Measurements from ENCODE around the gene HTT. TPM values are rescaled to one million over a fixed set of nuclear protein-coding genes. Genes with fewer than 3 reads are reported as not detected.
A peak's percentile ranks its signal among the peaks of the same experiment; 100 is the strongest.

HTT gene
- total RNA-seq, 1 experiment from 2014 or later, result 64.4 TPM

GRCh38 chr4:3290476-3290875 lies 216.0 kb downstream of the HTT start:
- Histone ChIP-seq H2BK120ac (ENCODE audit: low read depth, low read length, poor library complexity, severe bottlenecking) (no peak overlapping the region), H4K8ac (replicated peaks; ENCODE audit: insufficient read length, low read depth, low read length) (no peak overlapping the region), H3K18ac (ENCODE audit: insufficient read length, low read depth, low read length) (no peak overlapping the region), H3T11ph (ENCODE audit: low read length) (no peak overlapping the region), H3K27me3 (ENCODE audit: insufficient read depth, low read length) (no peaks in the 10 kb centered on the region; the same call in 1 of the 2 replicates), H3K79me1 (ENCODE audit: insufficient read depth, low read depth, low read length, poor library complexity, severe bottlenecking) (no peaks in the 10 kb centered on the region), H3K9ac (ENCODE audit: extremely low read depth, insufficient read length, low read length) (no peak overlapping the region), H3K23ac (ENCODE audit: insufficient read length, low read depth, low read length) (no peak overlapping the region), H3K4me2 (ENCODE audit: insufficient read depth, insufficient read length, low read length) (no peak overlapping the region), H3K9me3 (ENCODE audit: control insufficient read depth, low read depth, low read length) (no peaks in the 10 kb centered on the region), H4K91ac (ENCODE audit: insufficient read length, low read depth, low read length) (no peak overlapping the region), H3K23me2 (ENCODE audit: insufficient read length, low read depth, low read length, poor library complexity, severe bottlenecking) (peaks cover 16% of the 10 kb centered on the region), H2AK5ac (ENCODE audit: insufficient read length, low read length) (no peak overlapping the region), H4K20me1 (ENCODE audit: control insufficient read depth, insufficient read depth, insufficient read length) (no peaks in the 10 kb centered on the region), H3K56ac (ENCODE audit: insufficient read length, low read depth, low read length) (no peak overlapping the region), H3K27ac (ENCODE audit: insufficient read length, low read depth, low read length) (no peak overlapping the region), H3K4me1 (ENCODE audit: insufficient read depth, low read length) (no peaks in the 10 kb centered on the region), H4K5ac (ENCODE audit: insufficient read length, low read depth, low read length) (no peak overlapping the region), H3K79me2 (ENCODE audit: insufficient read depth, low read length) (no peaks in the 10 kb centered on the region), H2BK20ac (ENCODE audit: low read depth, low read length, poor library complexity, severe bottlenecking) (no peak overlapping the region), H2BK5ac (ENCODE audit: insufficient read length, low read length) (no peak overlapping the region), H3K14ac (ENCODE audit: insufficient read depth, low read length) (no peak overlapping the region), H2BK12ac (ENCODE audit: insufficient read length, low read depth, low read length) (no peak overlapping the region), H2AFZ (ENCODE audit: low read length) (no peak overlapping the region), H2BK15ac (ENCODE audit: low read depth, low read length) (no peak overlapping the region), H3K4ac (ENCODE audit: low read depth, low read length) (no peak overlapping the region)
- WGBS (ENCODE audit: extremely low coverage, insufficient read length, low lambda C conversion rate), result no CpG with 5 or more reads among the region's 11 CpGs
- no peak overlapping the region for H3K27ac Mint-ChIP-seq
- peaks cover 31% of the 10 kb centered on the region for H3K27me3 Mint-ChIP-seq (ENCODE audit: low read depth)
- H3K4me3 Mint-ChIP-seq, result peak overlapping the region in 1 of 2 experiments; percentile 57; a peak in 1 of 5 replicates
- no peaks in the 10 kb centered on the region; a peak in 1 of 7 replicates for H3K36me3 Mint-ChIP-seq (ENCODE audit: insufficient read depth in 1 of 3, low read depth in 3 of 3)
- TF ChIP-seq, protein P1, sequence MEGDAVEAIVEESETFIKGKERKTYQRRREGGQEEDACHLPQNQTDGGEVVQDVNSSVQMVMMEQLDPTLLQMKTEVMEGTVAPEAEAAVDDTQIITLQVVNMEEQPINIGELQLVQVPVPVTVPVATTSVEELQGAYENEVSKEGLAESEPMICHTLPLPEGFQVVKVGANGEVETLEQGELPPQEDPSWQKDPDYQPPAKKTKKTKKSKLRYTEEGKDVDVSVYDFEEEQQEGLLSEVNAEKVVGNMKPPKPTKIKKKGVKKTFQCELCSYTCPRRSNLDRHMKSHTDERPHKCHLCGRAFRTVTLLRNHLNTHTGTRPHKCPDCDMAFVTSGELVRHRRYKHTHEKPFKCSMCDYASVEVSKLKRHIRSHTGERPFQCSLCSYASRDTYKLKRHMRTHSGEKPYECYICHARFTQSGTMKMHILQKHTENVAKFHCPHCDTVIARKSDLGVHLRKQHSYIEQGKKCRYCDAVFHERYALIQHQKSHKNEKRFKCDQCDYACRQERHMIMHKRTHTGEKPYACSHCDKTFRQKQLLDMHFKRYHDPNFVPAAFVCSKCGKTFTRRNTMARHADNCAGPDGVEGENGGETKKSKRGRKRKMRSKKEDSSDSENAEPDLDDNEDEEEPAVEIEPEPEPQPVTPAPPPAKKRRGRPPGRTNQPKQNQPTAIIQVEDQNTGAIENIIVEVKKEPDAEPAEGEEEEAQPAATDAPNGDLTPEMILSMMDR (conservative IDR thresholded peaks at IDR 0.05), result no peak
- H3K4me1 Mint-ChIP-seq, result peaks cover 24 to 29% of the 10 kb centered on the region in 2 experiments
- no peak for DNase-seq
- no peaks in the 10 kb centered on the region; a peak in 1 of 5 replicates for H3K9me3 Mint-ChIP-seq
